HG03060 (cell line): Measurements from ENCODE around the gene BMP8A.
"Not testable (repeated sequence)": the region's sequence is repeated elsewhere in the genome, so short reads cannot be mapped to it uniquely, and the experiment has no call there.

Experiments
- ATAC-seq: cut with Tn5 transposase; IDR thresholded peaks from one replicate; pipeline ENCODE4 v1.9.1; 2021; ENCODE audit warnings: low read depth, moderate number of reproducible peaks; ENCODE audit not compliant: unreplicated experiment

BMP8A gene

DNA sequence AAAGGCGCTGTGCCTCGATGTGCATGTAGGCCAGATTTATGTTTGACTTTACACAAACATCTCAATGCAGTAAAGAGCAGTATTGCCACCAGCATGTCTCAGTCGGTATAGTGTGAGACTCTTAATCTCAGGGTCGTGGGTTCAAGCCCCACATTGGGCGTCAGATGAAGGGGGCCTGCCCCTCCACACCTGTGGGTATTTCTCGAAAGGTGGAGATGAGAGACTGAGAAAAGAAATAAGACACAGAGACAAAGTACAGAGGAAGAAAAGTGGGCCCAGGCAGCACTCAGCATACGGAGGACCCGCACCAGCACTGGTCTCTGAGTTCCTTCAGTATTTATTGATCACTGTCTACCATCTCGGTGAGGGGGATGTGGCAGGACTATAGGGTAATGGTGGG lies 13.0 kb downstream of the BMP8A start:
- ATAC-seq, result not testable (repeated sequence)

DNA sequence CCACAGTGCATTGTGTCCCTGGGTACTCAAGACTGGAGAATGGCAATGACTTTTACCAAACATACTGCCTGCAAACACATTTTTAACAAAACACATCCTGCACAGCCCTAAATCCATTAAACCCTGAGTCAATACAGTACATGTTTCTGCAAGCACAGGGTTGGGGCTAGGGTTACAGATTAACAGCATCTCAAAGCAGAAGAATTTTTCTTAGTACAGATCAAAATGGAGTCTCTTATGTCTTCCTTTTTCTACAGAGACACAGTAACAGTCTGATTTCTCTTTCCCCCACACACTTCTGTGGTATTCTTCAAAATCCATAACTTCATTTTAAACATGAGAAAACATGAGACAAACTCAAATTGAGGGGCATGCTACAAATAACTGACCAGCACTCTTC lies 13.9 kb downstream of the BMP8A start:
- no peak for ATAC-seq

DNA sequence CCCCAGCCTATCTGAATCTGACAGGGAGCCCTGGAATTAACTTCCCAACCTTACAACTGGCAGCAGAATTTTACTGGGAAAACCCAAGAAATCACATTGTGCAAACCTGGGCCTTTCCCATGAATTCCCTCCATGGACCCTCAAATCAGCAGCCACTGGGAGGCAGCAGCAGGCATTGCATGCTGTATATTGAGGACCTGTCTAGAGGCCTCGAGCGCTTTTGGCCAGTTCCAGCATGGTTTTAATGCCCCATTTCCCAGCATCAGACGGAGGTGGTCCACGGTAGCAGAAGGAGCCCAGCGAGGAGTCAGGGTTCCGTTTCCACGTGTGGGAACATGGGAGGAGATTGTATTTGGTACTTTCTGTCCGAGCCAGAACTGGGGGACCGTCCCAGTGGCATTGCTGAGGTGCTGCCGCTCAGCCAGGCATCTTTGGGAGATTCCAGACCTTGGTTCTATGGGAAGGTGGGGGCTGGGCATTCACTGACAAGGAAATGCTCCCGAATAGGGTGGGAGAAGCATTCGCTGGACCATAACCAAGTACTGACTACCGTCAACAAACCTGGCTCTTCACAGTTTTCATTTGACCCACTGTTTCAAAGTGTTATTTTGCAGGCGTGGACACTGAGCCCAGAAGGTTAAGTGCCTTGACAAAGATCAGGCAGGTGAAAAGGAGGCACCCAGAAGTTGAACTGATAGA lies 15.9 kb downstream of the BMP8A start:
- no peak for ATAC-seq

DNA sequence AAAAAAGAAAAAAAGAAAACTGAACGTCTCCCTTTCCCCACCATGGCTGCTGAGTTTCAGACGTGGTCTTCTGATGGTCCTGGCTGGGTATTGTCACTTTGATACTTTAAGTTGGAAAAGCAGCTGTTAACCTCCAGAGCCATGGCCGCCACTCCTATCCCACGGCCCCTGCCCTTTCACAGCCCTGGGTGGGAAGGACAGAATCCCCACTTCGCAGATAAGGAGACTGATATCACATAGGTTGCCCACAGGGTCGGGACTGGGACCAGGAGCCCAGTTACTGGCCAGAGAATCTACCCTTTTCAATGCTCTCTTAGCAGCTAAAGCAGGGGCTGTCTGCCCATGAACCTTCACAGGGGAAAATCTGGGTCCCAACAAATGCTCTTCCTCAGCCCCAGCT lies 16.8 kb downstream of the BMP8A start:
- no peak for ATAC-seq

DNA sequence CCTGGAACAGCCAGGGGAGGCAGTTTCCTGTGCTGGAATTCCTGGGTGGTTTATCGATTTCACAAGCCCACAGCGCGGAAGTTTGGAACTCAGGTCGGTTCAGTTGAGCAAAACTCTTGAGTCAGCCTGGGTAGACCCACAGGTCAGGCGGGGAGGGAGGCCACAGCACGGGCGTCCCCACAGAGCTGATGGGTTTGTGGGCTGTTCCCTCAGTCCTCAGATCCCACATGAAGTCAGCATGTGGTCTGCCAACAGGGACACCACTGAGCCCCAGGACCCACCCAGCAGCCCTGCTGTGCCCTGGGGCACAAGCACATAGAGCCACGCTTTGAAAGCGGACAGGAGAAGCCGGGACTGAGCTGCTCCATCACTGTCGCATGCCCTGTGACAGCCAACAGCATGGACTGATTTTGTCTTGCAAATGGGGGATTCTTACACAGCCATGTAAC lies 17.4 kb downstream of the BMP8A start:
- no peak for ATAC-seq

DNA sequence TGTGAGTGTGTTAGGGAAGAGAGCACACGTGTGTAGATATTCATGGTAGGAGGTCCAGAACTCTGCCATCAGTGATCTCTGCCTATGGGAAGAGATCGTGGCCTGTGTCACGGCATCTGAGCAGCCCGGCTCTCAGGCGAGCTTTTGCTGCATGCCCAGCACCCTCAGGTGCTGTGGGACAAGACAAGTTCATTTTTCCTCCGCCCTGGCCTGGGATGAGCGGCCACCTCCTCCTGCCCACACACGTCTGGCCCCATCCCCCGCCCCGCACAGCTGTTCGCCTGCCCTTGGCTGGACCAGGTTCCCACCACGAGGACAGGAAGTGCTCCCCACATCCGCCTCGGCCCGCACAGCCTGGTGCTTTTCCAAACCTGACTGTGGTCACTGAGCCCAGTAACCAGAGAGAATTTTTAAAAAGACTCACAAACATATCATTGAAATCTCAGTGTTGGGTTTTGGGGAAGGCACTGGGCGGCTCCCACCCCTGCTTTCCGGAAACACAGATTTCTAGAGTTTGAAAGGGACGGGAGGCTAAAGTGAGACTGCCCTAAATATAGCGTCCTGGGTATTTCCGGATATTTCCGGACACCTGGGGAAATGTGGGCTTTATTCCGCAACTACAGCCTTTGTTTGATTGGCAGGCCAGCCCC lies 18.0 kb downstream of the BMP8A start:
- no peak for ATAC-seq

DNA sequence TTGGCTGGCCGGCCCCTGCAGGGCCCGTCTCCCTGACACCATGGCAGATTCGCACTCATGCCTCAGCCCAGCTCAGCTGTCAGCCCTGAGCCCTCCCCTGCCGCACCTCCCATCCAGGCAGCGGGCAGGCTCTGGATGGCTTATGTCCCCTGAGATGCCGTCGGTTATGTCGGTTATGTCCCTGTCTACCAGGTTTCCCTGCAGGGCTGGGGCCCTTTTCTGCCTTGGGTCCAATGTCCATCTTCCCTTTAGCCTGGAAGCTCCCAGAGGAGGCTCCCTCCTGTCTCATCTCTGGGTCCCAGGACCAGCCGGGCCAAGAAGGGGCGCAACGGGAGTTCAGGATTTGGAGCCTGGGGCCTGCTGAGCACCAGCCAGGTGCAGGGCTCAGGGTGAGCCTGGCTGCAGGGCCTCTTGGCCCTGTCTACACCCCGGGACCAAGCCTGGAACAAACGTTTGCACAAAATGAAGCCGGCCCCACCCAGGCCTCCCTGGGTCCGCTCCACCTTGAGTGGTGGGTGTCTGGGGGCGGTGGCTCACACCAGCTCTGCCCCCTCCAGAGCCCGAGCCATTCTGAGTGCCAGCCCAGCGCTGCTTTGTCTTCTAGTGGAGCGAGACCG lies 19.2 kb downstream of the BMP8A start:
- ATAC-seq, result not testable (repeated sequence)

DNA sequence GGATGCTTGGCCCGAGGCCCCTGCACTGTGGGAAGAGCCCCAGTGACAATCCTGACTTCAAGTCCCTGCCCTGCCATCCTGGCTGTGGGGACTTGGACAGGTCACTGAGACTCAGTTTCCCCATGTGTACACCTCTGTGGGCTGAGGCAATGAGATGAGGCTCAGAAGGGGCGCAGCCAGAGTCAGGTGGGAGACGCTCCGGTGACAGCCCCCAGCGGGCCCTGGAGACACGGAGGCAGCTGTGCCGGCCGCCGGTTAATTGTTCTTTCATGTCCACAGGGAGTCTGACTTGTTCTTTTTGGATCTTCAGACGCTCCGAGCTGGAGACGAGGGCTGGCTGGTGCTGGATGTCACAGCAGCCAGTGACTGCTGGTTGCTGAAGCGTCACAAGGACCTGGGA lies 20.0 kb downstream of the BMP8A start:
- not testable (repeated sequence) for ATAC-seq

DNA sequence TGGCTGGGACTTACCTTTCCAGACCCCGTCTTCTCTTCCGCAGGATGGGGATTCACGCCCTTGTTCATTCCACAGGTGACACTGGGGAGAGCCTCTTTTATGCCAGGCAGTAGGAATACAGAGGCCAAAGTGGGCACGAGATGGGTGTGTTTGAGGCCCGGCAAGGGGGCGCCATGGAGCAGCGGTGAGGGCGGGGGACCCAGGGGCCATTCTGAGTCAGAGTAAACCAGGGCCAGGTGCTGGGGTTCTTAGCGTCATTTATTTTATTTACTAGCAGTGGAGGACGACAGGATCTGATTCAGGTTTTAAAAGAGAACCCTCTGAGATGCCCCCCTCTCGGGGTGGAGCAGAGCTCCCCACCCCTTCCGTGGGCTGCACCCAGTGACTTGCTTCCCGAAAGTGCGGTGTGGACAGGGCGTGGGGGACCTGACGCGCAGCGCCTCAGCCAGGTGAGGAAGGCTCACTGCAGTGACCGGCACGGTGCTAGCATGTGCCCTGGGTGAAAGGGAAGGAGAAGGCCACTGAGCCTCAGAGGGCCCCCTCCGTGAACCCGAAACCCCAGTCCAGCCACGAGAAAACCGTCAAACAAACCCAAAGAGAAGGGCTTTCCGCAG lies 20.9 kb downstream of the BMP8A start:
- ATAC-seq, result not testable (repeated sequence)

DNA sequence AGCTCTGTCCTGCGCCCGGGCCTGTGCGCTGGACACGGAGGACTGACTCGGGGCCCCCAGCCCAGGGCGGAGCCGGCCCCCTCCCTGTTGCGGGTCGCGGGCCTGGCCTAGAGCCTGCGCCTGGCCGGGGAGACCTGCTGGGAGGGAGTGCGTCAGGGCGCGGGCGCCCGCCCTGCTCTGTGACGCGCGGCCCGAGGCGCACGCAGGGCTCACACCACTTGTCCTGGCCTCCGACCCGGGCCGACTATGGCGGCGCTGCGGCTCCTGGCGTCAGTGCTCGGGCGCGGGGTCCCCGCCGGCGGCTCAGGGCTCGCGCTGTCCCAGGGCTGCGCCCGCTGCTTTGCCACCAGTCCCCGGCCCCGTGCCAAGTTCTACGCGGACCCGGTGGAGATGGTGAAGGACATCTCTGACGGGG lies 23.3 kb downstream of the BMP8A start:
- not testable (repeated sequence) for ATAC-seq

DNA sequence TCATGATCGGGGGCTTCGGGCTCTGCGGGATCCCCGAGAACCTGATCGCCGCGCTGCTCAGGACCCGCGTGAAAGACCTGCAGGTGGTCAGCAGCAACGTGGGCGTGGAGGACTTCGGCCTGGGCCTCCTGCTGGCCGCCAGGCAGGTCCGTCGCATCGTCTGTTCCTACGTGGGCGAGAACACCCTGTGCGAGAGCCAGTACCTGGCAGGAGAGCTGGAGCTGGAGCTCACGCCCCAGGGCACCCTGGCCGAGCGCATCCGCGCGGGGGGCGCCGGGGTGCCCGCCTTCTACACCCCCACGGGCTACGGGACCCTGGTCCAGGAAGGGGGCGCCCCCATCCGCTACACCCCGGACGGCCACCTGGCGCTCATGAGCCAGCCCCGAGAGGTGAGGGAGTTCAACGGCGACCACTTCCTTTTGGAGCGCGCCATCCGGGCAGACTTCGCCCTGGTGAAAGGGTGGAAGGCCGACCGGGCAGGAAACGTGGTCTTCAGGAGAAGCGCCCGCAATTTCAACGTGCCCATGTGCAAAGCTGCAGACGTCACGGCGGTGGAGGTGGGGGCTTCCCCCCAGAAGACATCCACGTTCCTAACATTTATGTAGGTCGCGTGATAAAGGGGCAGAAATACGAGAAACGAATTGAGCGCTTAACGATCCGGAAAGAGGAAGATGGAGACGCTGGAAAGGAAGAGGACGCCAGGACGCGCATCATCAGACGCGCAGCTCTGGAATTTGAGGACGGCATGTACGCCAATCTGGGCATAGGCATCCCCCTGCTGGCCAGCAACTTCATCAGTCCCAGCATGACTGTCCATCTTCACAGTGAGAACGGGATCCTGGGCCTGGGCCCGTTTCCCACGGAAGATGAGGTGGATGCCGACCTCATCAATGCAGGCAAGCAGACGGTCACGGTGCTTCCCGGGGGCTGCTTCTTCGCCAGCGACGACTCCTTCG lies 24.0 kb downstream of the BMP8A start:
- not testable (repeated sequence) for ATAC-seq

DNA sequence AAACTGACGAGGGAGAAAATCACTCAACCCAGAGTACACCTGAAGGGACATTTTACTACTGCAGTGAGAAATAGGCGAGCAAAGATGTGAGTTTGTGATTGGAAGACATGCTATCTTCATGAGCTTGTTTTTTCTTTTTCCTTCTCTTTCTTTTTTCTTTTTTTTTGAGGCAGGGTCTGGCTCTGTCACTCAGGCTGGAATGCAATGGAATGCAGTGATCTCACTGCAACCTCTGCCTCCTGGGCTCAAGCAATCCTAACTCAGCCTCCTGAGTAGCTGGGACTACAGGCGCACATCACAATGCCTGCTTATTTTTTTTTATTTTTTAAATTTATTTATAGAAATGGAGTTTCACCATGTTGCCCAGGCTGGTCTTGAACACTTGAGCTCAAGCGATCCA lies 25.4 kb downstream of the BMP8A start:
- ATAC-seq, result not testable (repeated sequence)

DNA sequence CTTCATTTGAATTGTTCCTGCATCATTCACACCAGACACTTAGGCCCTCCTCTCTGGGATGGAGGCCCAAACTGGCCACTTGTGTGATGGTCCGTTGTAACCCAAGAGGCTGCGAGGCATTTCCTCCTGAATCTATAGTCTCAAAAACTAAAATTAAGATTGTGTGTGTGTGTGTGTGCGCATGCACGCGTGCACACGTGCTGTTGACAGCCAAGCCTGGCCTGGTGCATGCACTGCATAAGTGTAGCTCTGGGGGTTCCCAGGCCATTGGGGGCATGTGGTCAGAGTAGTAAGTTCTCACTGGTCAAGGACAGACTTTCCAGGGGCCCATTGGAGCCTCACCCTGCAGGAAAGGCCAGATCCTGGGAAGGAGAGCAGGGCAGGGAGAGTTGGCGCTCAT lies 26.5 kb downstream of the BMP8A start:
- ATAC-seq, result not testable (repeated sequence)

DNA sequence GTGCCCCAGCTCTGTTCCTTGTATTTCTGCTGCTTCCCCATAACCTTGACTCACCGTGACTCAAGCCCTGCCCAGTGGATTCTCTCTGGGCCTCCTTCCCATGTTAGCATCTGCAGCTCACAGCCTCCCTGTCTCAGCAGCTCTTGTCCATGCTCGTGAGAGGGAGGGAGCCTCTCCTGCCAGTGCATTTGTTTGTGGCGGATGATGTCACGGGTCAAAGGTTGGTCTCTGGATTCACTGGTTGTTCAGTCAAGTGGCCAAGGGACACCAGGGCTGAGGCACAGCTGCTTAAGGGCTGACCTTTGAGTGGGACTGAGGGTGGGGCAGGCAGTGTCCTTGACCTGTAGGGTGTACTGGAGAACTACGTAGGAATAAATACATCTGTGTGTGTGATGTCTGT lies 27.9 kb downstream of the BMP8A start:
- ATAC-seq, result not testable (repeated sequence)

DNA sequence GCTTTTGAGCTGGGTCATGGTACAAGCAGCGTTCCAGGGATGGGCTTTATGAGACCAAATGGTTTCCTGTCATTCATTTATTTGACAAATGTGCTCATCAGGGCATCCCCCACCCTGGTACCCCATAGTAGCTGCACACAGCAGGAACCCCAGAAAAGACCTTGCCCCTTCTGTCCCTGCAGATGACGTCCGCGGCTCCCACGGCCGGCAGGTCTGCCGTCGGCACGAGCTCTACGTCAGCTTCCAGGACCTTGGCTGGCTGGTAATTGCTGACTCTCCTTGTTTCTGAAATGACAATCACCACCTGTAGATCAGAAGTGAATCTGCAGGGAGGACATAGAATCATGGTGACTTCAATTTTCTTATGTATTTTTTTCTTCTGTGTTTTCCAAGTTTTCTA lies 30.8 kb downstream of the BMP8A start:
- not testable (repeated sequence) for ATAC-seq

DNA sequence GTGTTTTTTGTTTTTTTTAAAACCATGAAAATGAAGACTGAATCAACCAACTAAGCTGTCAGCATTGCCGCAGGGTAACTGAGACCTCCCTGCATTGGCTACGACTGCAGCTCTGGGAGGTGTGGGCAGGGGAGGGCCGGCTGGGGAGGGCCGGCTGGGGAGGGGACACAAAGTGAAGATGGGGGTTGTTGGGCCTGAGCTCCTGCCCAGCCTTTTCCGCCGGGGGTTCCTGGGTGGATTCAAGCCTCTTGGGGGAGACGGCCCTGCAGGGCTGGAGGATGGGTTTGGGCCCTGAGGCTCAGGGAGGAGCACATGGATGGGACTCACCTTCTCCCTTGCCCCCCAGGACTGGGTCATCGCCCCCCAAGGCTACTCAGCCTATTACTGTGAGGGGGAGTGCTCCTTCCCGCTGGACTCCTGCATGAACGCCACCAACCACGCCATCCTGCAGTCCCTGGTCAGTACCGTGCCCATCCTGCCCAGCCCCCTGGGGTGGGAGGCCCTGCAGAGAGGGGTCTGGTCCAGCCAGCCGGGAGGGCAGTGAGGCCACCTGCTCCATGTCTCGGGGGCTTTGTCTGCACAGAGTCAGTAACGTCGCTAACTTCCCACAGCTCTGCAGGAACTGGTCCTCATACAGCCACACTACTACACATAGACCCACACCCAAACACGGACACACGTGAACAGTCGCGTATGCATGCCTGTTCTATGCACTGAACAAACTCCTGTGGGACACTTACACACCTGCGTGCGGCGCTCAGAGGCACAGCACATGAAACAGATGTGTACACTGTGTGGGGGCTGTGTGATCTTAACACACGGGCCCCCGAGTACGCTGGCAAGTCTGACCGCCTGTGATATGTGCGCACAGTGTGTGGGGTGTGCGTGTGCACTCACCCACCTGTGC lies 31.5 kb downstream of the BMP8A start:
- ATAC-seq, result no peak

DNA sequence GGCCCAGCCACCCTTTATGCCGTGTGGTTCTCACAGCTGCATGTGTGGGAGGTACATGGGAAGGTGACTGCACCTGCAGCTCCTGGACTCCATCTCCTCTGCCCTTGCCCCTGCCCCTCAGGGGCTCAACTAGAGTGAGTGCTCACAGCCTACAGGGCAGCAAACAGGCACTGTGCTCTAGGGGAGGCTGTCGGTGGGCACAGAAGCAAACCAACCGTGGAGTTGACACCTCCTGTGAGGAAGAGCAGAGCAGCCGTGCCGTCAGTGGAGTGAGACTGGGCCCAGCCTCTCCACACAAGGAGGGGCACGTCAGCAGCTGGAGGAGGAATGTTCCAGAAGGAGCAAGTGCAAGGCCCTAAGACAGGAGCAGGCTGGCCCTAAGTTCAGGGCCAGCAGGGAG lies 32.7 kb downstream of the BMP8A start:
- ATAC-seq, result no peak

DNA sequence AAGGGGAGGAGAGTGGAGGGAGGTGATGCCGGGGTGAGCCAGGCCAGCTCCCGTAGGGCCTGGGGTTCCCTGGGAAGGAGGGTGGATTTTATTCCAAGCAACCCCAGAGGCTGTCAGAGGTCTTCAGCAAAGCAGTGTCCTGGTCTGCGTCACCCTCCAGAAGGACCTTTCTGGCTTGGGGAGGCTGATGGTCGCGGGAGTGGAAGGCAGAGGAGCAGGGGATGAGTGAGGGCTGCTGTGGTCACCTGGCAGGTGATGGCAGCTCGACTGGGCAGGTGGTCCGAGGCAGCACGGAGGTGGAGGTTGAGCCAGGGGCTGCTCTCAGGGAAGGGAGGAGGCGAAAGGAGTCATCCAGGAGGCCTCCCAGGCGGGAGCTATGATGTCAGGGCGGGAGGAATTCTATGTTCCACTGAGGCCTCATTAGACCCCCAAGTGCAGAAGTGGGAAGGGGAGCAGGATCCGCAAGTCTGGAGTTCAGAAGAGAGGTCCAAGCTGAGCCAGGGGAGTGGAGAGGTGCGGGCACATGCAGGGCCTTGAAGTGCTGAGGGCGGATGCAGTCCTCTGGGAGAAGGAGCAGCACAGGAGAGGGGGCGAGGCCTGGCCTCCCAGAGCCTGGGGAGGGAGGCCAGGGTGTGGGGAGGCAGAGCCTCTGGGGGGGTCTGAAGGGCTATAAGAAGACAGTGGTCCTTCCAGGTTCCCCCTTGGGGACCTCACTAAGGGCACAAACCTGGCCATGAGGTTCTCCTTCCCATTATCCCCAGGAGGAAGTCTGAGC lies 33.3 kb downstream of the BMP8A start:
- no peak for ATAC-seq
